GM18870 (cell line): ENCODE results near the gene BEGAIN.

Experiments
- ATAC-seq: cut with Tn5 transposase; IDR thresholded peaks from one replicate; pipeline ENCODE4 v1.9.1; 2021; ENCODE audit warnings: moderate library complexity; ENCODE audit not compliant: unreplicated experiment

BEGAIN gene

GRCh38 chr14:100583245-100583644, 4.0 kb downstream of the BEGAIN start:
- ATAC-seq: no peak

GRCh38 chr14:100582496-100583165, 4.6 kb downstream of the BEGAIN start:
- no peak for ATAC-seq

GRCh38 chr14:100581228-100582145, 5.7 kb downstream of the BEGAIN start:
- ATAC-seq: no peak

GRCh38 chr14:100580316-100581227, 6.6 kb downstream of the BEGAIN start:
- ATAC-seq: no peak

GRCh38 chr14:100578552-100578951, 8.7 kb downstream of the BEGAIN start:
- ATAC-seq: no peak

- ATAC-seq: no peak
Observed at GRCh38 chr14:100577986-100578431, 9.2 kb downstream of the BEGAIN start.

- no peak for ATAC-seq
Observed at GRCh38 chr14:100577321-100577985, 9.8 kb downstream of the BEGAIN start.

GRCh38 chr14:100576091-100577085, 10.8 kb downstream of the BEGAIN start:
- no peak for ATAC-seq

GRCh38 chr14:100575266-100575995, 11.8 kb downstream of the BEGAIN start:
- no peak for ATAC-seq

GRCh38 chr14:100574642-100575031, 12.6 kb downstream of the BEGAIN start:
- no peak for ATAC-seq

GRCh38 chr14:100573757-100574641, 13.2 kb downstream of the BEGAIN start:
- no peak for ATAC-seq

- ATAC-seq: no peak
Observed at GRCh38 chr14:100573002-100573756, 14.0 kb downstream of the BEGAIN start.

GRCh38 chr14:100572543-100572942, 14.7 kb downstream of the BEGAIN start:
- no peak for ATAC-seq

- ATAC-seq: no peak
Observed at GRCh38 chr14:100571837-100572236, 15.4 kb downstream of the BEGAIN start.

GRCh38 chr14:100570726-100571454, 16.3 kb downstream of the BEGAIN start:
- ATAC-seq: no peak

- no peak for ATAC-seq
Observed at GRCh38 chr14:100569734-100570286, 17.4 kb downstream of the BEGAIN start.
